ENCODE measurements around the gene LRRC26. TPM values are rescaled to one million over a fixed set of nuclear protein-coding genes. Genes with fewer than 3 reads are reported as not detected.
A peak's percentile ranks its signal among the peaks of the same experiment; 100 is the strongest.

LRRC26 gene
- total and polyA plus RNA-seq, 2 of the 13 experiments (the other 11 are each of a cell fraction or from before 2014, with no cell fraction given) = not detected

GRCh38 chr9:137188490-137189296 lies 18.8 kb upstream of the LRRC26 start, which contains the start of the genes ANAPC2 and SSNA1 (continued):
- TF ChIP-seq ZBTB43 (CRISPR knock-in tag; conservative IDR thresholded peaks at IDR 0.05) (no peak; the same call in 1 of the 2 replicates), KAT2B (IDR thresholded peaks at IDR 0.05; ENCODE audit: borderline replicate concordance, low read depth, low read length) (no peak), TRIM24 (CRISPR knock-in tag; IDR thresholded peaks at IDR 0.05) (no peak), ZBTB25 (CRISPR knock-in tag; IDR thresholded peaks at IDR 0.05) (peak; percentile 68; the same call in 1 of the 2 replicates), ZNF75D (CRISPR knock-in tag; IDR thresholded peaks at IDR 0.05; ENCODE audit: borderline replicate concordance) (no peak), DMTF1 (CRISPR knock-in tag; IDR thresholded peaks at IDR 0.05) (no peak), MTA1 (CRISPR knock-in tag; IDR thresholded peaks at IDR 0.05; ENCODE audit: borderline replicate concordance) (no peak), ATF6 (CRISPR knock-in tag; conservative IDR thresholded peaks at IDR 0.05) (no peak; the same call in 1 of the 2 replicates), KDM5A (IDR thresholded peaks at IDR 0.05; ENCODE audit: borderline replicate concordance, low read length) (peak; percentile 87; the same call in 1 of the 2 replicates), MAF1 (CRISPR knock-in tag; IDR thresholded peaks at IDR 0.05; ENCODE audit: borderline replicate concordance) (peak; percentile 63; the same call in 1 of the 2 replicates), TSC22D2 (CRISPR knock-in tag; IDR thresholded peaks at IDR 0.05; ENCODE audit: borderline replicate concordance) (no peak), ARID3A (IDR thresholded peaks at IDR 0.05; ENCODE audit: low read depth, low read length) (no peak), E2F1 (CRISPR knock-in tag; IDR thresholded peaks at IDR 0.05) (peak; percentile 66; the same call in 1 of the 2 replicates), MATR3 (CRISPR knock-in tag; IDR thresholded peaks at IDR 0.05) (no peak), KLF9 (CRISPR knock-in tag; IDR thresholded peaks at IDR 0.05; ENCODE audit: low read depth) (no peak), ZNF350 (CRISPR knock-in tag; IDR thresholded peaks at IDR 0.05; ENCODE audit: borderline replicate concordance, low read depth) (no peak; the same call in 1 of the 2 replicates), CERS6 (CRISPR knock-in tag; IDR thresholded peaks at IDR 0.05) (no peak)

Data from HepG2 (cell line).